Suprapubic skin (tissue), 4 donors: ENCODE results near the gene PACSIN2. TPM values are rescaled to one million over a fixed set of nuclear protein-coding genes. Genes with fewer than 3 reads are reported as not detected.

Source experiments
- DNase-seq, 2 donors: peaks; one replicate each; pipeline ENCODE4 v3.0.0-alpha.2; 2019; ENCODE audit warnings: low spot score in 2 of 2
- H3K27ac ChIP-seq: fragments of 200-600 bp; sonication (generic); one replicate; pipeline ENCODE4 v1.5.1; 2019
- H3K27me3 ChIP-seq: fragments of 200-600 bp; sonication (generic); one replicate; pipeline ENCODE4 v1.5.1; 2019
- H3K36me3 ChIP-seq: fragments of 200-600 bp; sonication (generic); one replicate; pipeline ENCODE4 v1.5.1; 2019
- H3K4me1 ChIP-seq: fragments of 200-600 bp; sonication (generic); one replicate; pipeline ENCODE4 v1.5.1; 2019
- H3K4me3 ChIP-seq: fragments of 200-600 bp; sonication (generic); one replicate; pipeline ENCODE4 v1.5.1; 2019; ENCODE audit warnings: mild to moderate bottlenecking
- H3K9me3 ChIP-seq: fragments of 200-600 bp; sonication (generic); one replicate; pipeline ENCODE4 v1.5.1; 2019
- EP300 ChIP-seq: sonication (generic); formaldehyde crosslinking; IDR thresholded peaks from one replicate; pipeline ENCODE4 v1.6.1; 2017; ENCODE audit warnings: antibody characterized with exemption
- POLR2A ChIP-seq, 2 donors: fragments of 450-650 bp; IDR thresholded peaks; one replicate each; pipeline ENCODE4 v1.6.1; 2017; ENCODE audit warnings: antibody characterized with exemption in 2 of 2, mild to moderate bottlenecking in 2 of 2, moderate library complexity in 2 of 2
- POLR2AphosphoS5 ChIP-seq, 3 donors: sonication (generic); formaldehyde crosslinking; IDR thresholded peaks; one replicate each; pipeline ENCODE4 v1.6.1; 2017; ENCODE audit warnings: antibody characterized with exemption in 3 of 3
- WGBS: methylation state at CpG from one replicate; pipeline ENCODE4 v1.1.5; 2018; 5-methylcytosine and 5-hydroxymethylcytosine counted together
- total RNA-seq, 4 donors: library from RNA; depleted of rRNA; stranded (reverse); fragments of >200 nt; gene quantifications; one replicate each; pipeline ENCODE4 v1.1.0, GENCODE V29; 2016
- TF ChIP-seq, protein P1 (sequence below), 2 donors: fragments of 200-600 bp in 1 of 2; fragments of 450-650 bp in 1 of 2; sonication (generic) in 1 of 2; IDR thresholded peaks; one replicate each; pipeline ENCODE4 v1.5.1; 2016 to 2019; ENCODE audit warnings: antibody characterized with exemption in 2 of 2, mild to moderate bottlenecking in 1 of 2, moderate library complexity in 1 of 2

Gene PACSIN2
- total RNA-seq, 4 donors from 2014 or later, result 38.9 to 74.8 (median 55.3) TPM

DNA sequence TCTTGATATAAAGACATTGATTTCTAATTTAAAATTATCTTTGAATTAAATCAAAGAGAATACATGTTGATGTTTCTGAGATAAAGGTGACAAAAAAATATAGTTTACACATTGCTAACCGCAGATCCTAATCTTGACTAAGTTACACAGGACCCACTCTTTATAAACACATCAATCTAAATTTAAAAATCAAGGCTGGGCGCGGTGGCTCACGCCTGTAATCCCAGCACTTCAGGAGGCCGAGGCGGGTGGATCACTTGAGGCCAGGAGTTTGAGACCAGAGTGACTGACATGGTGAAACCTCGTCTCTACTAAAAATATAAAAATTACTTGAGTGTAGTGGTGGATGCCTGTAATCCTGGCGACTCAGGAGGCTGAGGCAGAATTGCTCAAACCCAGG, 159.7 kb downstream of the PACSIN2 start:
- Histone ChIP-seq H3K9me3 (no peaks in the 10 kb centered on the region), H3K4me3 (peak overlapping the region; percentile 80), H3K36me3 (no peaks in the 10 kb centered on the region), H3K27ac (no peak overlapping the region), H3K27me3 (no peaks in the 10 kb centered on the region), H3K4me1 (peaks cover 23% of the 10 kb centered on the region)
- TF ChIP-seq POLR2AphosphoS5 (IDR thresholded peaks at IDR 0.05), result no peak
- TF ChIP-seq, protein P1, sequence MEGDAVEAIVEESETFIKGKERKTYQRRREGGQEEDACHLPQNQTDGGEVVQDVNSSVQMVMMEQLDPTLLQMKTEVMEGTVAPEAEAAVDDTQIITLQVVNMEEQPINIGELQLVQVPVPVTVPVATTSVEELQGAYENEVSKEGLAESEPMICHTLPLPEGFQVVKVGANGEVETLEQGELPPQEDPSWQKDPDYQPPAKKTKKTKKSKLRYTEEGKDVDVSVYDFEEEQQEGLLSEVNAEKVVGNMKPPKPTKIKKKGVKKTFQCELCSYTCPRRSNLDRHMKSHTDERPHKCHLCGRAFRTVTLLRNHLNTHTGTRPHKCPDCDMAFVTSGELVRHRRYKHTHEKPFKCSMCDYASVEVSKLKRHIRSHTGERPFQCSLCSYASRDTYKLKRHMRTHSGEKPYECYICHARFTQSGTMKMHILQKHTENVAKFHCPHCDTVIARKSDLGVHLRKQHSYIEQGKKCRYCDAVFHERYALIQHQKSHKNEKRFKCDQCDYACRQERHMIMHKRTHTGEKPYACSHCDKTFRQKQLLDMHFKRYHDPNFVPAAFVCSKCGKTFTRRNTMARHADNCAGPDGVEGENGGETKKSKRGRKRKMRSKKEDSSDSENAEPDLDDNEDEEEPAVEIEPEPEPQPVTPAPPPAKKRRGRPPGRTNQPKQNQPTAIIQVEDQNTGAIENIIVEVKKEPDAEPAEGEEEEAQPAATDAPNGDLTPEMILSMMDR (IDR thresholded peaks at IDR 0.05), result no peak
- no peak for TF ChIP-seq EP300
- TF ChIP-seq POLR2A (IDR thresholded peaks at IDR 0.05), result no peak
- 75% methylated on average over 8 of the region's 8 CpGs for WGBS
- DNase-seq, result peak in 1 of 2 donors; percentile 53

DNA sequence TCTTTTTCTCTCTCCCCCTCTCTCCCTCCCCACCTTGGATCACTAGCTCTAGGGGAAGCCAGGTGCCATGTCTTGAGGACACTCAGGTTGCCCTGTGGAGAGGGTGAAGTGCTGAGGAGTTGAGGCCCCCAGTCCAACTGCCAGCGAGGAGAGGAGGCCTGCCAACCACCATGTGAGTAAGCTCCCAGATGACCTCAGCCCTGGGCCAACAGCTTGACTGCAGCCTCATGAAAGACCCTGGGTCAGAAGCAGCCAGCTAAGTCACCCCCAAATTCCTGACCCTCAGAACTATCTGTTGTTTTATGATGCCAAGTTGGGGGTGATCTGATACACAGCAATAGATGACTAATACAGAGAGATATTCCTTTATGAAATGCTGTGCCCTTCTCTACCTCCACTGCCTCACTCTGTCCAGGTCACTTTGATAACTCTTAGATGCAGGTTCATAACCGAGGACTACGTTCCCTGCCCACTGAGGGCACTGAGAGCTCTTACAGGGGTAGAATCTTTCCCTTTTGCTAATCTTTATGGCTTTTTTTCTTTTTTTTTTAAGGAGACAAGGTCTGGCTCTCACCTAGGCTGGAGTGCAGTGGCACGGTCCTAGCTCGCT, 165.9 kb downstream of the PACSIN2 start:
- TF ChIP-seq POLR2A (IDR thresholded peaks at IDR 0.05) (no peak), EP300 (no peak), POLR2AphosphoS5 (IDR thresholded peaks at IDR 0.05) (no peak)
- TF ChIP-seq, protein P1 (IDR thresholded peaks at IDR 0.05), result no peak
- Histone ChIP-seq H3K36me3 (peaks cover 22% of the 10 kb centered on the region), H3K9me3 (no peaks in the 10 kb centered on the region), H3K4me3 (no peak overlapping the region), H3K27ac (no peak overlapping the region), H3K4me1 (peaks cover 4% of the 10 kb centered on the region), H3K27me3 (no peaks in the 10 kb centered on the region)
- peak; percentile 41 to 60 for DNase-seq
- 80% methylated on average over 5 of the region's 5 CpGs for WGBS

DNA sequence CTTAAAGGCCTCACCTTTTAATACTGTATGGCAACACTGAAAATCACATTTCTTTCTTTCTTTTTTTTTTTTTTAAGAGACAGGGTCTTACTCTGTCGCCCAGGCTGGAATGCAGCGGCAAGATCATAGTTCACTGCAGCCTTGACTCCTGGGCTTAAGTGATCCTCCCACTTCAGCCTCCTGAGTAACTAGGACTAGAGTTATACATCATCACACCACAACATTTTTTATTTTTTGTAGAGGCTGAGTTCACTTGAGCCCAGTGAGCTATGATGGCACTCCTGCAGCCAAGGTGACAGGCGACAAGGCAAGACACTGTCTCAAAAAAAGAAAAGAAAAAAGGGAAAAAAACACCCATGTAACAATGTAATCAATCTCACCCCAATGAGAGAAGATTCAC, 167.8 kb downstream of the PACSIN2 start:
- TF ChIP-seq EP300 (no peak), POLR2A (IDR thresholded peaks at IDR 0.05) (no peak), POLR2AphosphoS5 (IDR thresholded peaks at IDR 0.05) (no peak)
- Histone ChIP-seq H3K4me3 (no peak overlapping the region), H3K9me3 (no peaks in the 10 kb centered on the region), H3K27ac (no peak overlapping the region), H3K4me1 (peaks cover 4% of the 10 kb centered on the region), H3K36me3 (peaks cover 22% of the 10 kb centered on the region), H3K27me3 (no peaks in the 10 kb centered on the region)
- WGBS, result 97% methylated on average over 3 of the region's 3 CpGs
- peak in 1 of 2 donors; percentile 29 for DNase-seq

DNA sequence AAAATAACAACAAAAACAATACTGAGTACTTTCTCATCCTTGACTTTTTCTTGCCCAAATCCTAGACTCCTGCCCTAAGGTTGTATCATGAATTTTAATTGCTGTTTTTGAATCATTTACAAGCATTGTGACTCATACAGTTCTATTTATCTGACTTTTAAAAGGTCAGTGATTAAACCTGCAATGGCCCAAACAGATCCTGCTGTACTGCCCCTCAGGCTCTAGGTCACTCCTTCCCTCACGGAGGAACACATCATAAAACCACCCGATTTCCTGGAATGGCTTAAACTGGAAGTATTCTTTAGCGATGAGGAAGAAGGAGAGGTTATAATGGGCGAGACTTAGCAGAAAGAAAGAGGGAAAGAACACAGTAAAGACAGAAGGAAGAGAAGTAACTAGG, 170.2 kb downstream of the PACSIN2 start:
- TF ChIP-seq, protein P1 (IDR thresholded peaks at IDR 0.05), result no peak
- no peak for TF ChIP-seq EP300
- no peak for TF ChIP-seq POLR2AphosphoS5 (IDR thresholded peaks at IDR 0.05)
- no peak for TF ChIP-seq POLR2A (IDR thresholded peaks at IDR 0.05)
- H3K4me1 ChIP-seq, result peaks cover 2% of the 10 kb centered on the region
- no peaks in the 10 kb centered on the region for H3K27me3 ChIP-seq
- H3K9me3 ChIP-seq, result no peaks in the 10 kb centered on the region
- H3K36me3 ChIP-seq, result peaks cover 39% of the 10 kb centered on the region
- H3K4me3 ChIP-seq, result no peak overlapping the region
- H3K27ac ChIP-seq, result no peak overlapping the region
- DNase-seq, result no peak
- 72% methylated on average over 4 of the region's 4 CpGs for WGBS

DNA sequence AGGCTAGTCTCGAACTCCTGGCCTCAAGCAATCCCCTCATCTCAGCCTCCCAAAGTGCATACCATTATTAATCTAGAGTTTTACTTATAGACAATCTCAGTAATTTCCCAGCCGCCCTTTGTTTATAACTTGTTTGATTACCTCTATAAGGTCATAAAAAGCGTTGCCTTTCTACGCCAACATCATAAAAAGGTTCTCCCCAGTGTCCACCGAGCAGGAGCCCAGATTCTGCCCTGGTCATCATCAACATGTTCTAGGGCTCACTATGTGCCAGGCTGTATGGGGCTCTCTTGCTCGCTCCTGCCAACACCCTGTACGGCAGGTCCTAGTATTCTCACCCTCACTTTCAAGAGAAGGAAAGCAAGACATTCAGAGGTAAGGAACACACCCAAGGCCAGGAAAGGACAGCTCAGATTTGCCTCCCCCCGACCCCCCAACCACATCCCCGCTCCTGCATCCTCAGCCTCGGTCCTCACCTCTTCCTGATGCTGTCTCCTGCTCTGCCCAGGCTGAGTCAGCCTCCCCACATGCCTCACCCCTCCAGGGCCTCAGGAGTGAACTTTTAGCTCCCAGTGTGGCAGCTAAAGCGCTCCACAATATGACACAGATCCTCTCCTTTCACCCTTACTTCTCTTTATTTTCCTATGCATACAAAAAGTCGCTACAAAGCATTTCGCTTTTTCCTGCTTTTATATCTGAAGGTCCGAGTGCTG, 172.1 kb downstream of the PACSIN2 start:
- 95% methylated on average over 14 of the region's 14 CpGs for WGBS
- H3K27ac ChIP-seq, result no peak overlapping the region
- no peak overlapping the region for H3K4me3 ChIP-seq
- TF ChIP-seq POLR2AphosphoS5 (IDR thresholded peaks at IDR 0.05) (no peak), EP300 (no peak), POLR2A (IDR thresholded peaks at IDR 0.05) (no peak)
- TF ChIP-seq, protein P1 (IDR thresholded peaks at IDR 0.05), result no peak
- DNase-seq, result peak in 1 of 2 donors; percentile 41
- no peaks in the 10 kb centered on the region for H3K27me3 ChIP-seq
- H3K4me1 ChIP-seq, result no peaks in the 10 kb centered on the region
- H3K36me3 ChIP-seq, result peaks cover 45% of the 10 kb centered on the region
- no peaks in the 10 kb centered on the region for H3K9me3 ChIP-seq
